GM18520 (cell line): ENCODE results near the gene UBC.
"Not testable (repeated sequence)": the region's sequence is repeated elsewhere in the genome, so short reads cannot be mapped to it uniquely, and the experiment has no call there.

Experiments
- ATAC-seq: cut with Tn5 transposase; IDR thresholded peaks from one replicate; pipeline ENCODE4 v1.9.1; 2021; ENCODE audit not compliant: unreplicated experiment

The UBC gene

GRCh38 chr12:124888260-124888659, 26.2 kb downstream of the UBC start:
- no peak for ATAC-seq

- ATAC-seq, result not testable (repeated sequence)
Measured at GRCh38 chr12:124887766-124888165, 26.7 kb downstream of the UBC start.

- no peak for ATAC-seq
Measured at GRCh38 chr12:124884587-124885438, 29.6 kb downstream of the UBC start.

GRCh38 chr12:124883263-124884130, 31.0 kb downstream of the UBC start:
- no peak for ATAC-seq

GRCh38 chr12:124881123-124881522, 33.3 kb downstream of the UBC start:
- no peak for ATAC-seq

- not testable (repeated sequence) for ATAC-seq
Measured at GRCh38 chr12:124880335-124880734, 34.1 kb downstream of the UBC start.

GRCh38 chr12:124878795-124879516, 35.5 kb downstream of the UBC start:
- ATAC-seq, result no peak

GRCh38 chr12:124877423-124877822, 37.0 kb downstream of the UBC start:
- no peak for ATAC-seq

- ATAC-seq, result no peak
Measured at GRCh38 chr12:124876171-124876570, 38.3 kb downstream of the UBC start.

GRCh38 chr12:124875803-124876132, 38.7 kb downstream of the UBC start:
- ATAC-seq, result no peak

GRCh38 chr12:124874988-124875802, 39.3 kb downstream of the UBC start:
- no peak for ATAC-seq

GRCh38 chr12:124874188-124874587, 40.3 kb downstream of the UBC start:
- ATAC-seq, result no peak

- no peak for ATAC-seq
Measured at GRCh38 chr12:124872068-124872719, 42.3 kb downstream of the UBC start.

- no peak for ATAC-seq
Measured at GRCh38 chr12:124871297-124871696, 43.2 kb downstream of the UBC start.

- ATAC-seq, result no peak
Measured at GRCh38 chr12:124870515-124870914, 43.9 kb downstream of the UBC start.

GRCh38 chr12:124869059-124869665, 45.3 kb downstream of the UBC start:
- ATAC-seq, result no peak

- no peak for ATAC-seq
Measured at GRCh38 chr12:124868252-124869058, 46.0 kb downstream of the UBC start.

GRCh38 chr12:124867401-124867930, 47.0 kb downstream of the UBC start:
- no peak for ATAC-seq
